PC-9 (cell line): Measurements from ENCODE around the gene SCAMP2.

Source experiments
- EZH2 ChIP-seq: fragments of 200-600 bp; sonication (generic); IDR thresholded peaks from 2 replicates; pipeline ENCODE4 v1.8.0; 2017; ENCODE audit warnings: antibody characterized with exemption, low read depth
- TF ChIP-seq, protein P1 (sequence below): fragments of 200-600 bp; sonication (generic); conservative IDR thresholded peaks from 2 replicates; pipeline ENCODE4 v1.6.1; 2017; ENCODE audit warnings: mixed run types, antibody characterized with exemption, mild to moderate bottlenecking, moderate library complexity

DNA sequence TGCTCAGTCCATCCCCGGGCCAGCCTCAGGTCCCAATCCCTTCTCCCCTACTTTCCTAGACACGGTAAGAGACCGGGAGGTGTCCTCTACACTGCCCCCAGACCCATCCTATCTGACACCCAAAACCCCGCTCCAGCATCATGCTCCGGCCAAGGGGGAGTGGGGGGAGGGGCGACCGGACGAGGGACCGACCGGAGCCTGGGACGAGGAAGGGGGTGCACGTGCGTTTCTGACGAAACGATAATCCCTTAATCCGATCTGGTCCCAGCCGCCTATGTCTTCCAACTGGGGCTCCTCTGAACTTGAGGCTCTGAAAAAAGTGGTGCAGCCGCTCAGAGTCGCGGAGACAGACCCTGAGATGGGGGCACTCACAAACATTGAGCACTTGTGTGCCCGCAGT lies 46.2 kb downstream of the SCAMP2 start:
- TF ChIP-seq, protein P1, sequence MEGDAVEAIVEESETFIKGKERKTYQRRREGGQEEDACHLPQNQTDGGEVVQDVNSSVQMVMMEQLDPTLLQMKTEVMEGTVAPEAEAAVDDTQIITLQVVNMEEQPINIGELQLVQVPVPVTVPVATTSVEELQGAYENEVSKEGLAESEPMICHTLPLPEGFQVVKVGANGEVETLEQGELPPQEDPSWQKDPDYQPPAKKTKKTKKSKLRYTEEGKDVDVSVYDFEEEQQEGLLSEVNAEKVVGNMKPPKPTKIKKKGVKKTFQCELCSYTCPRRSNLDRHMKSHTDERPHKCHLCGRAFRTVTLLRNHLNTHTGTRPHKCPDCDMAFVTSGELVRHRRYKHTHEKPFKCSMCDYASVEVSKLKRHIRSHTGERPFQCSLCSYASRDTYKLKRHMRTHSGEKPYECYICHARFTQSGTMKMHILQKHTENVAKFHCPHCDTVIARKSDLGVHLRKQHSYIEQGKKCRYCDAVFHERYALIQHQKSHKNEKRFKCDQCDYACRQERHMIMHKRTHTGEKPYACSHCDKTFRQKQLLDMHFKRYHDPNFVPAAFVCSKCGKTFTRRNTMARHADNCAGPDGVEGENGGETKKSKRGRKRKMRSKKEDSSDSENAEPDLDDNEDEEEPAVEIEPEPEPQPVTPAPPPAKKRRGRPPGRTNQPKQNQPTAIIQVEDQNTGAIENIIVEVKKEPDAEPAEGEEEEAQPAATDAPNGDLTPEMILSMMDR: no peak
- no peak for TF ChIP-seq EZH2
